HCT116 (cell line): Measurements from ENCODE around the gene HNF1B. TPM values are rescaled to one million over a fixed set of nuclear protein-coding genes. Genes with fewer than 3 reads are reported as not detected.

Experiments used
- ATAC-seq: fragments of 200-7000 bp; cut with Tn5 transposase; 2 replicates; pipeline ENCODE4 v1.9.1; 2020; ENCODE audit warnings: mild to moderate bottlenecking, moderate library complexity
- BruUV-seq: library from RNA; stranded (reverse); fragments of 400-500 nt; replicated peaks from 2 replicates; lab custom pipeline; 2021; lab: Mats Ljungman, UMichigan
- CTCF ChIA-PET: fragments of 300-600 bp; sonication (Branson Sonifier 250); formaldehyde crosslinking; loops from one replicate; lab custom pipeline; 2021; ENCODE audit warnings: antibody characterized with exemption; lab: Charles Lee
- POLR2A ChIA-PET: fragments of 300-600, 350-600 bp; sonication (Branson Sonifier 250); formaldehyde crosslinking; loops from one replicate; lab custom pipeline; 2021; ENCODE audit warnings: antibody characterized with exemption; lab: Charles Lee
- RAD21 ChIA-PET, 2 experiments: fragments of 300-600 bp; sonication (Branson Sonifier 250); formaldehyde crosslinking; loops; one replicate each; lab custom pipeline; 2023; ENCODE audit warnings: low total read pairs in 2 of 2; ENCODE audit not compliant: uncharacterized antibody in 2 of 2, unreplicated experiment in 2 of 2, low non-redundant PET in 1 of 2; lab: Charles Lee
- DNase-seq: peaks from one replicate; pipeline ENCODE4 v3.0.0-alpha.2; 2010; ENCODE audit warnings: low read depth, low spot score
- H2AFZ ChIP-seq: fragments of 200-600 bp; shearing (Covaris generic), sonication (generic); 2 replicates; pipeline ENCODE4 v1.6.1; 2017; ENCODE audit warnings: low read depth, mixed run types, mixed read lengths, antibody characterized with exemption, low read length; ENCODE audit not compliant: poor library complexity, severe bottlenecking
- H3K27ac ChIP-seq: 2 replicates; pipeline ENCODE4 v1.5.1; 2012; ENCODE audit warnings: low read depth, low read length
- H3K27me3 ChIP-seq: fragments of 200-600 bp; sonication (generic); 2 replicates; pipeline ENCODE4 v1.6.1; 2016; ENCODE audit warnings: mixed run types, low read length, mixed read lengths; ENCODE audit not compliant: insufficient read depth
- H3K36me3 ChIP-seq, 2 experiments: fragments of 200-500 bp in 1 of 2; fragments of 200-600 bp in 1 of 2; sonication (Bioruptor generic) in 1 of 2; sonication (generic) in 1 of 2; 2 replicates each; pipeline versions ENCODE4 v1.5.1 to v1.6.1; 2014 to 2016; ENCODE audit warnings: low read length in 2 of 2, inconsistent platforms in 1 of 2, mixed read lengths in 1 of 2, mixed run types in 1 of 2; ENCODE audit not compliant: insufficient read depth in 2 of 2, control insufficient read depth in 1 of 2
- H3K4me1 ChIP-seq, 2 experiments: fragments of 200-600 bp in 1 of 2; sonication (generic) in 1 of 2; 2 replicates each; pipeline versions ENCODE4 v1.5.1 to v1.6.1; 2012 to 2017; ENCODE audit warnings: low read length in 2 of 2, inconsistent platforms in 1 of 2, mild to moderate bottlenecking in 1 of 2, mixed read lengths in 1 of 2, mixed run types in 1 of 2, moderate library complexity in 1 of 2; ENCODE audit not compliant: insufficient read depth in 2 of 2, control insufficient read depth in 1 of 2
- H3K4me2 ChIP-seq: fragments of 200-600 bp; sonication (generic); 2 replicates; pipeline ENCODE4 v1.6.1; 2017; ENCODE audit warnings: mixed run types, low read length, mixed read lengths
- H3K4me3 ChIP-seq, 2 experiments: fragments of 200-600 bp in 1 of 2; sonication (generic) in 1 of 2; replicated peaks in 1 of 2; 2 replicates each; pipeline ENCODE4 v1.5.1; 2011 to 2016; ENCODE audit warnings: low read length in 2 of 2, control low read depth in 1 of 2, low read depth in 1 of 2, mild to moderate bottlenecking in 1 of 2, mixed read lengths in 1 of 2, mixed run types in 1 of 2
- H3K79me2 ChIP-seq: fragments of 200-600 bp; sonication (generic); 2 replicates; pipeline ENCODE4 v1.6.1; 2017; ENCODE audit warnings: mild to moderate bottlenecking, mixed run types, low read length, moderate library complexity, mixed read lengths; ENCODE audit not compliant: insufficient read depth
- H3K9ac ChIP-seq: fragments of 200-600 bp; sonication (generic); 2 replicates; pipeline ENCODE4 v1.6.1; 2016; ENCODE audit warnings: low read length, mixed read lengths
- H3K9me2 ChIP-seq: fragments of 200-600 bp; sonication (generic), shearing (Covaris generic); 2 replicates; pipeline ENCODE4 v1.6.1; 2017; ENCODE audit warnings: mixed run types, mild to moderate bottlenecking, moderate library complexity; ENCODE audit not compliant: insufficient read depth
- H3K9me3 ChIP-seq, 2 experiments: fragments of 200-500 bp in 1 of 2; fragments of 200-600 bp in 1 of 2; sonication (Bioruptor generic) in 1 of 2; sonication (generic) in 1 of 2; 2 replicates each; pipeline ENCODE4 v1.6.1; 2014 to 2017; ENCODE audit warnings: low read length in 2 of 2, mixed read lengths in 2 of 2, inconsistent platforms in 1 of 2, low read depth in 1 of 2, mild to moderate bottlenecking in 1 of 2, mixed run types in 1 of 2, moderate library complexity in 1 of 2; ENCODE audit not compliant: control insufficient read depth in 1 of 2, insufficient read depth in 1 of 2
- H4K20me1 ChIP-seq: fragments of 200-600 bp; sonication (generic), shearing (Covaris generic); 2 replicates; pipeline ENCODE4 v1.6.1; 2017; ENCODE audit warnings: mixed run types, mild to moderate bottlenecking, moderate library complexity; ENCODE audit not compliant: insufficient read depth
- CTCF ChIP-seq, 3 experiments: fragments of 200-600 bp in 1 of 3; sonication (generic) in 1 of 3; IDR thresholded peaks in 2 of 3; conservative IDR thresholded peaks in 1 of 3; 2 replicates each; pipeline ENCODE4 v1.5.1; 2012 to 2017; ENCODE audit warnings: low read depth in 2 of 3, low read length in 2 of 3, antibody characterized with exemption in 1 of 3, borderline replicate concordance in 1 of 3, control low read depth in 1 of 3, mild to moderate bottlenecking in 1 of 3, mixed read lengths in 1 of 3, mixed run types in 1 of 3, moderate library complexity in 1 of 3; ENCODE audit not compliant: insufficient read depth in 1 of 3
- EGR1 ChIP-seq: IDR thresholded peaks from 2 replicates; pipeline ENCODE4 v1.6.1; 2012; ENCODE audit warnings: low read depth
- FOSL1 ChIP-seq: IDR thresholded peaks from 2 replicates; pipeline ENCODE4 v1.6.1; 2012; ENCODE audit warnings: low read depth
- POLR2AphosphoS5 ChIP-seq: IDR thresholded peaks from 2 replicates; pipeline ENCODE4 v1.6.1; 2011; ENCODE audit warnings: mild to moderate bottlenecking, low read depth, low read length, moderate library complexity
- SP1 ChIP-seq: IDR thresholded peaks from 2 replicates; pipeline ENCODE4 v1.6.1; 2012; ENCODE audit warnings: low read depth
- intact Hi-C: fragments of 100-400 bp; cut with micrococcal nuclease; formaldehyde crosslinking; loops from 2 replicates; pipeline ENCODE4 v1.10.0; 2022
- total RNA-seq: library from RNA; stranded (reverse); gene quantifications from one replicate; pipeline ENCODE4 v1.2.1, GENCODE V29; 2021; ENCODE audit not compliant: unreplicated experiment
- TF ChIP-seq, protein P1 (sequence below): IDR thresholded peaks from 2 replicates; pipeline ENCODE4 v1.6.1; 2011; ENCODE audit warnings: mild to moderate bottlenecking, low read length, moderate library complexity; ENCODE audit not compliant: insufficient replicate concordance; ENCODE audit errors: extremely low read depth

Gene HNF1B
- total RNA-seq, 1 experiment from 2014 or later: 3.6 TPM

DNA sequence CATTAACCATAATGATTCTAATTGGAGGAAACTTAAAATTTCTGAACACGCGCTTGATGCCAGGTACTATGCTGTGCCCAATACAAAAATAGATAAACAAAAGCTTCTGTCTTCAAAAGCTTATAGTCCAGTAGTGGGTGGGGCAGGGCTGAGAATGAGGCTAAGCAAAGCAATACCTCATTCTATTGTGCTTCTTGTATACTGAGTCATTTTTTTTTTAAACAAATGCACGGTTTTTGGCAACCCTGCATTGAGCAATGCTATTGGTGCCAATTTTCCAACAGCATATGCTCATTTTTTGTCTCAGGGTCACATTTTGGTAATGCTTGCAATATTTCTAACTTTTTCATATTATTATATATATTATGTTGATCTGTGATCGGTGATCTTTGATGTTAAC lies 34.7 kb upstream of the HNF1B start:
- intact Hi-C loops: no loop called here
- DNase-seq (no peak), ATAC-seq (no peak)
- no peak overlapping the region for H3K9ac ChIP-seq
- RAD21 ChIA-PET: no interaction called here
- H2AFZ ChIP-seq: no peak overlapping the region
- no peaks in the 10 kb centered on the region for H3K79me2 ChIP-seq
- H3K36me3 ChIP-seq: no peaks in the 10 kb centered on the region
- no TSS peak for BruUV-seq
- POLR2A ChIA-PET: no interaction called here
- H4K20me1 ChIP-seq: no peaks in the 10 kb centered on the region
- H3K9me3 ChIP-seq: no peaks in the 10 kb centered on the region
- no peaks in the 10 kb centered on the region for H3K9me2 ChIP-seq
- H3K4me1 ChIP-seq: no peaks in the 10 kb centered on the region
- H3K4me3 ChIP-seq: no peak overlapping the region
- no peak overlapping the region for H3K4me2 ChIP-seq
- CTCF ChIA-PET: interaction anchor here (1.8 kb wide), 1 partner anchor 9 kb away, joined by 5 read pairs; no protein-coding TSS in a partner anchor
- TF ChIP-seq POLR2AphosphoS5 (no peak), CTCF (IDR thresholded peaks at IDR 0.05 in 2 of 3, conservative IDR thresholded peaks at IDR 0.05 in 1 of 3; ENCODE audit: borderline replicate concordance in 1 of 3, insufficient read depth in 1 of 3, low read depth in 2 of 3, low read length in 2 of 3) (no peak), SP1 (no peak), FOSL1 (no peak), EGR1 (no peak)
- TF ChIP-seq, protein P1, sequence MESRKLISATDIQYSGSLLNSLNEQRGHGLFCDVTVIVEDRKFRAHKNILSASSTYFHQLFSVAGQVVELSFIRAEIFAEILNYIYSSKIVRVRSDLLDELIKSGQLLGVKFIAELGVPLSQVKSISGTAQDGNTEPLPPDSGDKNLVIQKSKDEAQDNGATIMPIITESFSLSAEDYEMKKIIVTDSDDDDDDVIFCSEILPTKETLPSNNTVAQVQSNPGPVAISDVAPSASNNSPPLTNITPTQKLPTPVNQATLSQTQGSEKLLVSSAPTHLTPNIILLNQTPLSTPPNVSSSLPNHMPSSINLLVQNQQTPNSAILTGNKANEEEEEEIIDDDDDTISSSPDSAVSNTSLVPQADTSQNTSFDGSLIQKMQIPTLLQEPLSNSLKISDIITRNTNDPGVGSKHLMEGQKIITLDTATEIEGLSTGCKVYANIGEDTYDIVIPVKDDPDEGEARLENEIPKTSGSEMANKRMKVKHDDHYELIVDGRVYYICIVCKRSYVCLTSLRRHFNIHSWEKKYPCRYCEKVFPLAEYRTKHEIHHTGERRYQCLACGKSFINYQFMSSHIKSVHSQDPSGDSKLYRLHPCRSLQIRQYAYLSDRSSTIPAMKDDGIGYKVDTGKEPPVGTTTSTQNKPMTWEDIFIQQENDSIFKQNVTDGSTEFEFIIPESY: no peak
- H3K27ac ChIP-seq: no peak overlapping the region
- no peaks in the 10 kb centered on the region; the same call in 1 of the 2 replicates for H3K27me3 ChIP-seq
